Stomach (tissue), 4 donors: Measurements from ENCODE around the gene DPYSL4.
"Not testable (repeated sequence)": the region's sequence is repeated elsewhere in the genome, so short reads cannot be mapped to it uniquely, and the experiment has no call there.

Source experiments
- POLR2A ChIP-seq, 4 donors: fragments of 450-650 bp; IDR thresholded peaks; one replicate each; pipeline ENCODE4 v1.6.1; 2016; ENCODE audit warnings: antibody characterized with exemption in 4 of 4, control low read depth in 2 of 4, mild to moderate bottlenecking in 1 of 4, moderate library complexity in 1 of 4
- POLR2AphosphoS5 ChIP-seq, 3 donors: sonication (generic); formaldehyde crosslinking; IDR thresholded peaks; one replicate each; pipeline ENCODE4 v1.6.1; 2016; ENCODE audit warnings: antibody characterized with exemption in 3 of 3
- TF ChIP-seq, protein P1 (sequence below), 7 experiments: fragments of 450-650 bp in 4 of 7; fragments of 200-600 bp in 3 of 7; sonication (generic) in 3 of 7; IDR thresholded peaks; one replicate each; pipeline ENCODE4 v1.5.1; 2016 to 2019; ENCODE audit warnings: antibody characterized with exemption in 7 of 7, control low read depth in 2 of 7, mild to moderate bottlenecking in 1 of 7

DNA sequence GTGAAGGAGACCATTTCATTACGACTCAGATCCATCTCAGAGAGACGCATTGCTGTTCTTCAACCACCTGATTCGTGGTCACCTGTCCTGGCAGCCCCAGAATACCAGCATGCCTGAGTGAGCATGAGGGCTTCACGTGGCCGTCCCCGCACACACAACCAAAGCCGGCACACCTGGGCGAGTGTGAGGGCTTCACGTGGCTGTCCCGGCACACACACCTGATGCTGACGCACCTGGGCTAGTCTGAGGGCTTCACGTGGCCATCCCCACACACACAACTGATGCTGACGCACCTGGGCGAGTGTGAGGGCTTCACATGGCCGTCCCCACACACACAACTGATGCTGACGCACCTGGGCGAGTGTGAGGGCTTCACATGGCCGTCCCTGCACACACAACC is 34.2 kb downstream of the DPYSL4 start:
- TF ChIP-seq, protein P1, sequence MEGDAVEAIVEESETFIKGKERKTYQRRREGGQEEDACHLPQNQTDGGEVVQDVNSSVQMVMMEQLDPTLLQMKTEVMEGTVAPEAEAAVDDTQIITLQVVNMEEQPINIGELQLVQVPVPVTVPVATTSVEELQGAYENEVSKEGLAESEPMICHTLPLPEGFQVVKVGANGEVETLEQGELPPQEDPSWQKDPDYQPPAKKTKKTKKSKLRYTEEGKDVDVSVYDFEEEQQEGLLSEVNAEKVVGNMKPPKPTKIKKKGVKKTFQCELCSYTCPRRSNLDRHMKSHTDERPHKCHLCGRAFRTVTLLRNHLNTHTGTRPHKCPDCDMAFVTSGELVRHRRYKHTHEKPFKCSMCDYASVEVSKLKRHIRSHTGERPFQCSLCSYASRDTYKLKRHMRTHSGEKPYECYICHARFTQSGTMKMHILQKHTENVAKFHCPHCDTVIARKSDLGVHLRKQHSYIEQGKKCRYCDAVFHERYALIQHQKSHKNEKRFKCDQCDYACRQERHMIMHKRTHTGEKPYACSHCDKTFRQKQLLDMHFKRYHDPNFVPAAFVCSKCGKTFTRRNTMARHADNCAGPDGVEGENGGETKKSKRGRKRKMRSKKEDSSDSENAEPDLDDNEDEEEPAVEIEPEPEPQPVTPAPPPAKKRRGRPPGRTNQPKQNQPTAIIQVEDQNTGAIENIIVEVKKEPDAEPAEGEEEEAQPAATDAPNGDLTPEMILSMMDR (IDR thresholded peaks at IDR 0.05): not testable (repeated sequence)
- TF ChIP-seq POLR2A, POLR2AphosphoS5 (IDR thresholded peaks at IDR 0.05): not testable (repeated sequence)
